ENCODE measurements around the gene NANOS3. TPM values are rescaled to one million over a fixed set of nuclear protein-coding genes. Genes with fewer than 3 reads are reported as not detected.

Gene NANOS3
- total RNA-seq (2014; rRNA removed; shearing (Covaris generic)): not detected in 2 replicates

GRCh38 chr19:13876834-13877233, at the start of gene NANOS3:
Gene NANOS3 (plus strand): TSS chr19:13877134. CDS start chr19:13877249, 115 bp downstream.

DNA sequence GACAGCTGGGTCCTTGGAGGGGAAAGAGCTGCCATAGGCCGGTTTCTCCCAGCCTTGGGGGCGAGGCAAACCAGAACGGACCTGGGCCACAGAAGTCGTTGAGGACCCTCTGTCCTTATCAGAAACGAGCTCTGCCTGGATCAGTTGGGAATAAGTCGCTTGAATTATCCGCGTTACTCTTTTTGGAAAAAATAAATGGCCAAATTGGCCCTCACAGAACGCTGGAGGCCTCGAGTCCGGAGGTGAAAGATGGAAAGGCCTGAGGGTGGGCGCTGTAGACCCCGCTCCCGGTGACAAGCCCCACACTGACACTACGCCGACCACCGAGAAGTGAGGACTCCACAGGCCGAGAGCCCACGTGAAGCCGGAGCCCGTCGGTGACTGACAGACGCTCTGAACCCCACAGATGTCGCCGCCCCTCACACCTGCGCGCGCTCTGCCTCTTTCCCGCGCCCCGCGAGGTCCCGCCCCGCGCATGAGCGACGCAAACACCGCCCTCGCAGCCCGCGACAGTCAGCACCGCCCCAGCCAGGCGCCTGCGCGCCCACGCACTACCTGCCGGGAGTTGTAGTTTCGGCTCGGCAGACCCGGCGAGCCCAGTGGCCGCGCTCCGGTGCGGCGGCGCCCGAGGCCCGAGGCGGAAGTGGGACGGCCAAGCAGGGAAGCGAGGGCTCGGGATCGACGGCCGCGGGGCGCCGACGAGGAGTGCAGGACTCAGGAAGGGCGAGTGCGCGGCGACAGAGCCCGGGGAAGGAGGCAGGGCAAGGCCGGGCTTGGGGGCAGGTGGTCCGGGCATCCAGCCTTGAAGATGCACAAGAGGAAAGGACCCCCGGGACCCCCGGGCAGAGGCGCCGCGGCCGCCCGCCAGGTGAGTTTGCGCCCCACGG, 28.9 kb downstream of the NANOS3 start, which contains the start of the genes BRME1 and CC2D1A:
Gene BRME1, minus strand, starts transcription at position 484 of the 887 bp plus-strand sequence. CDS start 1,225 bp downstream, outside the sequence.
Gene CC2D1A, plus strand, starts transcription at position 568 of the 887 bp plus-strand sequence. Its CDS starts 241 bp downstream, at position 809.

Small RNAs within 50 kb of the gene (small RNA-seq; reads per million reads assigned to genes)
- gene MIR181C: 3.3 reads per million, percentile 81 among the genes with 10 or more reads in this experiment
- 3.0 reads per million, percentile 80 among the genes with 10 or more reads in this experiment for gene MIR181D

Other genes with a start within 250 kb of the NANOS3 start
- 80.2 and 93.2 TPM in 2 replicates for gene MRI1, start 112.6 kb upstream of the NANOS3 start, total RNA-seq (2014; rRNA removed; shearing (Covaris generic))
- gene C19orf53, start 102.7 kb upstream of the NANOS3 start, total RNA-seq (2014; rRNA removed; shearing (Covaris generic)): 255 and 270 TPM in 2 replicates
- gene ZSWIM4, start 81.7 kb upstream of the NANOS3 start, total RNA-seq (2014; rRNA removed; shearing (Covaris generic)): 7.9 and 11.6 TPM in 2 replicates
- 3.0 and 5.6 TPM in 2 replicates for gene BRME1, start 29.0 kb downstream of the NANOS3 start, total RNA-seq (2014; rRNA removed; shearing (Covaris generic))
- gene CC2D1A, start 29.1 kb downstream of the NANOS3 start, total RNA-seq (2014; rRNA removed; shearing (Covaris generic)): 44.1 and 52.4 TPM in 2 replicates
- 0.24 TPM in 1 of 2 replicates, not detected in the other for gene PODNL1, start 61.3 kb downstream of the NANOS3 start, total RNA-seq (2014; rRNA removed; shearing (Covaris generic))
- 54.0 and 59.6 TPM in 2 replicates for gene DCAF15, start 75.4 kb downstream of the NANOS3 start, total RNA-seq (2014; rRNA removed; shearing (Covaris generic))
- gene RFX1, start 129.2 kb downstream of the NANOS3 start, total RNA-seq (2014; rRNA removed; shearing (Covaris generic)): 7.1 and 9.0 TPM in 2 replicates
- not detected in 2 replicates for gene RLN3, start 151.0 kb downstream of the NANOS3 start, total RNA-seq (2014; rRNA removed; shearing (Covaris generic))
- gene IL27RA, start 154.6 kb downstream of the NANOS3 start, total RNA-seq (2014; rRNA removed; shearing (Covaris generic)): 12.2 and 15.0 TPM in 2 replicates
- 1.1 TPM in 2 replicates for gene PALM3, start 184.9 kb downstream of the NANOS3 start, total RNA-seq (2014; rRNA removed; shearing (Covaris generic))
- 0.82 and 2.6 TPM in 2 replicates for gene MISP3, start 195.7 kb downstream of the NANOS3 start, total RNA-seq (2014; rRNA removed; shearing (Covaris generic))
- not detected in 2 replicates for gene C19orf67, start 208.6 kb downstream of the NANOS3 start, total RNA-seq (2014; rRNA removed; shearing (Covaris generic))
- gene SAMD1, start 213.6 kb downstream of the NANOS3 start, total RNA-seq (2014; rRNA removed; shearing (Covaris generic)): 61.4 and 76.1 TPM in 2 replicates
- 31.3 and 39.7 TPM in 2 replicates for gene PRKACA, start 240.6 kb downstream of the NANOS3 start, total RNA-seq (2014; rRNA removed; shearing (Covaris generic))

Measured in A375 (cell line).